ENCODE measurements around the gene ASPSCR1. TPM values are rescaled to one million over a fixed set of nuclear protein-coding genes. Genes with fewer than 3 reads are reported as not detected.

Gene ASPSCR1
- total and polyA plus RNA-seq, 9 of the 15 experiments (the other 6 are each of a cell fraction or from before 2014, with no cell fraction given): 0.90 to 36.9 (median 11.6) TPM

GRCh38 chr17:81927653-81928543 lies 49.5 kb upstream of the ASPSCR1 start, which contains the start of gene MAFG (continued):
- no peak for TF ChIP-seq NR2C1 (IDR thresholded peaks at IDR 0.05)
- TF ChIP-seq NR2C1 (tag; IDR thresholded peaks at IDR 0.05): no peak
- peak; percentile 80 for TF ChIP-seq BHLHE40 (IDR thresholded peaks at IDR 0.05; ENCODE audit: low read length)
- TF ChIP-seq GABPB2 (CRISPR knock-in tag; conservative IDR thresholded peaks at IDR 0.05): no peak
- peak; percentile 81; the same call in 1 of the 2 replicates for TF ChIP-seq HNRNPL (IDR thresholded peaks at IDR 0.05; ENCODE audit: low read depth, low read length)
- TF ChIP-seq, protein P1, sequence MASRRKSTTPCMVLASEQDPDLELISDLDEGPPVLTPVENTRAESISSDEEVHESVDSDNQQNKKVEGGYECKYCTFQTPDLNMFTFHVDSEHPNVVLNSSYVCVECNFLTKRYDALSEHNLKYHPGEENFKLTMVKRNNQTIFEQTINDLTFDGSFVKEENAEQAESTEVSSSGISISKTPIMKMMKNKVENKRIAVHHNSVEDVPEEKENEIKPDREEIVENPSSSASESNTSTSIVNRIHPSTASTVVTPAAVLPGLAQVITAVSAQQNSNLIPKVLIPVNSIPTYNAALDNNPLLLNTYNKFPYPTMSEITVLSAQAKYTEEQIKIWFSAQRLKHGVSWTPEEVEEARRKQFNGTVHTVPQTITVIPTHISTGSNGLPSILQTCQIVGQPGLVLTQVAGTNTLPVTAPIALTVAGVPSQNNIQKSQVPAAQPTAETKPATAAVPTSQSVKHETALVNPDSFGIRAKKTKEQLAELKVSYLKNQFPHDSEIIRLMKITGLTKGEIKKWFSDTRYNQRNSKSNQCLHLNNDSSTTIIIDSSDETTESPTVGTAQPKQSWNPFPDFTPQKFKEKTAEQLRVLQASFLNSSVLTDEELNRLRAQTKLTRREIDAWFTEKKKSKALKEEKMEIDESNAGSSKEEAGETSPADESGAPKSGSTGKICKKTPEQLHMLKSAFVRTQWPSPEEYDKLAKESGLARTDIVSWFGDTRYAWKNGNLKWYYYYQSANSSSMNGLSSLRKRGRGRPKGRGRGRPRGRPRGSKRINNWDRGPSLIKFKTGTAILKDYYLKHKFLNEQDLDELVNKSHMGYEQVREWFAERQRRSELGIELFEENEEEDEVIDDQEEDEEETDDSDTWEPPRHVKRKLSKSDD (conservative IDR thresholded peaks at IDR 0.05; ENCODE audit: low read length): no peak
- TF ChIP-seq BRF1 (IDR thresholded peaks at IDR 0.05; ENCODE audit: borderline replicate concordance, extremely low read depth, insufficient read length): no peak
- TF ChIP-seq HES1 (IDR thresholded peaks at IDR 0.05; ENCODE audit: low read depth): no peak
- peak; percentile 84 for TF ChIP-seq L3MBTL2 (IDR thresholded peaks at IDR 0.05)
- TF ChIP-seq KDM4B (IDR thresholded peaks at IDR 0.05; ENCODE audit: borderline replicate concordance in 2 of 2, low read depth in 1 of 2): no peak
- no peak for TF ChIP-seq ZBED1 (IDR thresholded peaks at IDR 0.05)
- TF ChIP-seq, protein P2, sequence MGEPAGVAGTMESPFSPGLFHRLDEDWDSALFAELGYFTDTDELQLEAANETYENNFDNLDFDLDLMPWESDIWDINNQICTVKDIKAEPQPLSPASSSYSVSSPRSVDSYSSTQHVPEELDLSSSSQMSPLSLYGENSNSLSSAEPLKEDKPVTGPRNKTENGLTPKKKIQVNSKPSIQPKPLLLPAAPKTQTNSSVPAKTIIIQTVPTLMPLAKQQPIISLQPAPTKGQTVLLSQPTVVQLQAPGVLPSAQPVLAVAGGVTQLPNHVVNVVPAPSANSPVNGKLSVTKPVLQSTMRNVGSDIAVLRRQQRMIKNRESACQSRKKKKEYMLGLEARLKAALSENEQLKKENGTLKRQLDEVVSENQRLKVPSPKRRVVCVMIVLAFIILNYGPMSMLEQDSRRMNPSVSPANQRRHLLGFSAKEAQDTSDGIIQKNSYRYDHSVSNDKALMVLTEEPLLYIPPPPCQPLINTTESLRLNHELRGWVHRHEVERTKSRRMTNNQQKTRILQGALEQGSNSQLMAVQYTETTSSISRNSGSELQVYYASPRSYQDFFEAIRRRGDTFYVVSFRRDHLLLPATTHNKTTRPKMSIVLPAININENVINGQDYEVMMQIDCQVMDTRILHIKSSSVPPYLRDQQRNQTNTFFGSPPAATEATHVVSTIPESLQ (CRISPR knock-in tag; IDR thresholded peaks at IDR 0.05): 0 out of 2 replicates have a peak, but pooled peaks have one; percentile 16
- no peak for TF ChIP-seq TSC22D4 (tag; IDR thresholded peaks at IDR 0.05)
- peak; percentile 31; the same call in 1 of the 2 replicates for TF ChIP-seq ETS1 (conservative IDR thresholded peaks at IDR 0.05; ENCODE audit: control insufficient read depth, low read depth, low read length)
- no peak for TF ChIP-seq KLF13 (tag; IDR thresholded peaks at IDR 0.05; ENCODE audit: borderline replicate concordance, low read depth)
- no peak for TF ChIP-seq SRSF7 (optimal IDR thresholded peaks at IDR 0.05; ENCODE audit: low read depth, low read length)
- TF ChIP-seq ZNF830 (CRISPR knock-in tag; IDR thresholded peaks at IDR 0.05): no peak
- no peak for TF ChIP-seq TBL1XR1 (IDR thresholded peaks at IDR 0.05; ENCODE audit: low read length in 2 of 2)
- TF ChIP-seq PHTF2 (CRISPR knock-in tag; IDR thresholded peaks at IDR 0.05): no peak
- peak; percentile 97 for TF ChIP-seq ZFP91 (CRISPR knock-in tag; IDR thresholded peaks at IDR 0.05)

Measured in K562 (cell line).